NCI-H2196 treated with DMSO at 0.1 percent for 48 hours (cell line): ENCODE data around the gene APBA1.

Experiments
- DNase-seq: peaks from one replicate; lab custom pipeline; 2025; ENCODE audit not compliant: unreplicated experiment; lab: John Stamatoyannopoulos, UW

APBA1 gene

DNA sequence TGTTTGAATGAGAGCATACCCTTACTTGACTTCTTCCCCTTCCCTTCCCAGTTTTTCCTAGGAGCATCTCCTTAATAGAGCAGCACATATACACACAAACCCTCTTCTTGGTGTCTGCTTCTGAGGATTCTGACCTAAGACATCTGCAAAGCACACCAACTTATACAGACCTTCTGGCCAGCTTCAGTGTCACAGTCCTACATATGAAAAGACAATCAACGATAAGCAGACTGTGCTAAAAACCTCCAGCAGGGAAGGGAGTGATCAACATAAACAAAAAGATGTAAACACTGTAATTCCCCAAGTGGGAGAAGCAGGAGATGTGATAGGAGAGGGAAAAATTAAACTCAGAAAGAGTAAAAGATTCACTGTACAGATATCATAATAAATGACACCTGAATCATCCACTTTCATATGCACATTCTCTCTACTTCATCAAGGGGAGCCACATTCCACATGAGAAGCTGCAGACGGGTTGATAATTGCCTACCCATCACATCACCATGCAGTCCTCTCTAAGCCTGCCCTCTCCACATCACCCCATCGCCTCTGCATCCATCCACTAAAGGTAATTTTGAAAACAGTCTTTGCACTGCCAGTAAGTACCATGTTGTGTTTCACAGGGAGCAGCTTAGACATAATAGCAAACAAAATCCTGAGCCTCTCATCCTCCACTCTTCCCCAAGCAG lies 13.0 kb downstream of the APBA1 start:
- no peak for DNase-seq

DNA sequence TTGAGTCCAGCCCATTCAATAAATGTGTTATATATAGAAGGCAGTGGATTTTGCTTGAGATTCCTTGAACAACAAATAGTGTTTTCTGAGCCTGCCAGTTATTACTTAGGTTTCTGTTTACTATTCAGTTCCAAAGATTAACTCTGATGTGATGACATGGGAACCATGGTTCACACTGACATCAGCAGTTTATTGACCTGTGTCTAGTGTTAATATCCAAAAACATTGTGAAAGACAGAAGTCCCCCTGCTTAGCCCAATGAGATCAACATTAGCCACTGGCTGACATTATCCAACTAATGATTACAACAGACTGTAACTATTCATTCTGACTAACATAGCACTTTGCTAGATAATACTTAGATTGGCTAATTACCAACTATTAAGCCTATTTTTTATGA lies 14.9 kb downstream of the APBA1 start:
- no peak for DNase-seq

DNA sequence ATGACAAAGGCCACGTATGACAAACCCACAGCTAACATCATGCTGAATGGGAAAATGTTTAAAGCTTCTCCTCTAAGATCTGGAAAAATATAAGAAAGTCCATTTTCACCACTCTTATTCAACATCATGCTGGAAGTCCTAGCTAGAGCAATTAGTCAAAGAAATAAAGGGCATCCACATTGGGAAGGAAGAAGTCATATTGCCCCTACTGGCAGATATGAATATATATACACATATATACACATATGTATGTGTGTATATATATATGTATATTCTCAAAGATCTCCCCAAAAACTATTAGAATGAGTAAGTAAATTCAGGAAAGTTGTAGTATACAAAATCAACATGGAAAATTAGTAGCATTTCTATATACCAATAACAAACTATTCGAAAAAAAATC lies 17.1 kb downstream of the APBA1 start:
- no peak for DNase-seq

DNA sequence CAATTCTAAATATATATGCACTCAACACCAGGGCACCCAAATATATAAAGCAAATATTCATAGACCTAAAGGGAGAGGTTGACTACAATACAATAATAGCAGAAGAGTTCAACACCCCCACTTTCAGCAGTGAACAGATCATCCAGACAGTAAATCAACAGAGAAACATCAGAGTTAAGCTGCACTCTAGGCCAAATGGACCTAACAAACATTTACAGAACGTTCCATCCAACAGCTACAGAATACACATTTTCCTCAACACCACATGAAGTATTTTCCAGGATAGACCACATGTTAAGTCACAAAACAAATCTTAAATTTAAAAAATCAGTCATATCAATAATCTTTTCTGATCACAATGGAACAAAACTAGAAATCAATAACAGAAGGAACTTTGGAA lies 18.9 kb downstream of the APBA1 start:
- no peak for DNase-seq

DNA sequence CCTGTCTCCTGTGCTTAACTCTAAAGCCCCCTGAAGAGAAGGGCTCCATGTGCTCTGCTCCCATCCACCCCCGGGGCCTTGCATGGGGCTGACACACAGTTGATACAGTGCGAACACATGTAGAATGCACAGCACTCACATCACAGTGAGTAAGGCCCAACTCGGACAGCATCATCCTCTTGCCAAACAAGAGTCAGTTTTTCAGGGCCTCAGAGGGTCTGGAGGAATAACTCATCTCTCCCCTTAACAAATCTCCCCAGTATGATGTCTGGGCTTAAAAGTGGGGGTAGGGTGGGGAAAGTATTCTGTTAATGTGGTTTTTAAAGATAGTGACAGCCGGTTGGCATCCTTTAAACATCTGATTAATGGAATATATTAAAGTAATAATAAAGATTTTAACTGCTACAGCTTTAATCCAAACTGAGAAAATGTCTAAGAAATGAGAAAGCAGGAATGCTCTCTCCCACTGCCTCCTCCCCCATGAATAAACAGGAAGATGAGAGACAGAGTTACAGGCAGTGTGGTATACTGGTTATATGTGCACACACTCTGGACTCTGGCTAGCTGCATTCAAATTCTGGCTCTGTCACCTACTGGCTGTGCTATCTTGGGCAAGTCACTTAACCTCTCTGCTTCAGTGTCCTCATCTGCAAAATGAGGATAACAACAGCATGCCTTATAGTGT lies 22.5 kb downstream of the APBA1 start:
- DNase-seq = no peak

DNA sequence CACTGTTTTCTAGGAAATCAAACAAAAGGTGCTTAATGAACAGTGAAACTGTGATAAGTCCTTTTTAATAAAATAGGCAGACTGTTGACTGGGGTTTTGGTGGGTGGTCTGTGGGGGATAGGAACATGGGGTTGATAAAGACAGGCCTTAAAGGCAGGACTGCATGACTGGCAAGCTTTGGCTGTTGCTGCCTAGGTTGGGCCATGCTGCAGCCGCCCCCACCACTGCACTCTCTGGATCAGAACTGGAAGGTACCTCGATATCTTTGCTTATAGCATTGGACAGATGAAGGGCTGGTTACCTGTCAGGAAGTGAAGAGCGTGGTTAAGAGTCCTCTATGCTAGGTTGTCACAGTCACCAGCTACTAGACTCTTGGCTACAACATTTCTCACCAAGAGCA lies 24.4 kb downstream of the APBA1 start:
- no peak for DNase-seq

DNA sequence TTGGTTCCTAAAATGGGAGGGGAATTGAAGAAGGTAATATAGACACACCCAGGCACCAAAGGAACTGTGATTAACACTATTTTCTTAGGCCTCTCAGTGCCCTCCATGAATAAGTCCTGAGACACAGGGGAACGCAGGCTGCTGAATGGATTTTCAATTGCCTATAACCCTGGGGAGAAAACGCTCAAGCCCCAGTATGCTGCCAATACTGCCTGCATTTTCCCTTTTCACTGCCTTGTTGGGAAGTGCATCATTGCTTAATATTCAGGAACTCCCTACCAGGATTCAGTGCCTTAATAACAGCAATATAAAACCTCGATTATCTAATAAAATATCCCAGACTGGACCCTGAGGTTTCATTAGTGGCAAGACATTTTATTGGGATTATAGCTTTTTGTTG lies 25.4 kb downstream of the APBA1 start:
- DNase-seq = no peak

DNA sequence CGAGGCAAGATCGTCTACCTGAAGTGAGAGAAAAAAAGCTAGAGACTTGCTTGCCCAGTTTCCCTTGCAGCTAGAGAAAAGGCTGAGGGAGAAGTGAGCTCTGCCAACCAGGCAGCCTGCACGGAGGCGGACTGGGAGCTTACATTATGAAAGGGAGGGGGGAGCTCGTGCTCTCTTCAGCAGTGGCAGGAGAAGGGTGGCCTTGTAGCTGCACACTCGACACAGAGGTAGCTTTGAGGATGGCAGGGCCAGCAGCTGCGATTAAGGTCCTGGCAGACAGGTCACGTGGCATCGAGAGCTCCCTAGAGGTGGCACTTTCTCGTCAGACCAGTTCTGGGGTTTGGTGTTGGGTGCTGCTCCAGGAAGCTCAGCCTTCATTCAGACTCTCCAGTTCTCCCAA lies 26.7 kb downstream of the APBA1 start:
- peak; percentile 77 for DNase-seq

DNA sequence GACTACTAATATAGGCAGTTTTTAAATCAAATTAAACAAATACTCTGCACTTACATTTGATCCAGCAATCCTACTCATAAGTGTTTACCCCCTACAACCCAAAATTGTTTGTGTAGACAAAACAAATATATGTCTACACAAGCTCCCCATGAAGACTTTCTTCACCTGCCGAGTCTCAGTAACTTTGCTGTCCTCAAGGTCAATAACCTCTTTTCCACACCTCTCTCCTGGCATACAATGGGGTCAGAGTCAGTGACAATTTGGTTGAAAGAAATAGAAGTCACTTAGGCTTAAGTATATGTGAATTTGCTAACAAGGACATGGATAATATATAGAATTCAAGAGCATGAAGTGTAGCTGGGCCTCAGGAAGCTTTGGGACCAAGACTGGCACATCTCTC lies 29.1 kb downstream of the APBA1 start:
- no peak for DNase-seq

DNA sequence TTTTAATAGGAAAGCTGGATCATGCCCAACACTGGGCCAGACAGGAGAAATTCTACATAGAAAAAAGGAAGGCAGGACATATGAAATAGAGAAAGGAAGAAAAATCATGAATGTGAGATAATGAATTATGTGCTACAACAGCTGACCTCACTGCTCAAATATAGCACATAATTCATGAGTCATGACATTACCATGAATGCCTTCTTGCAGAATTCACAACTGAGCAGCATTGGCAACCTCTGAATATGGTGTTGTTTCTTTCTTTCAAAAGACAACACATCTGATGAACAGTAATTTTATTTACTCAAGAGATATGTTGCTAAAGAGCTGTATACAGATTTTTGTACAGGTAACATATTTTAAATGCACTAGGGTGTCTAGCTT lies 34.4 kb downstream of the APBA1 start:
- DNase-seq = no peak

DNA sequence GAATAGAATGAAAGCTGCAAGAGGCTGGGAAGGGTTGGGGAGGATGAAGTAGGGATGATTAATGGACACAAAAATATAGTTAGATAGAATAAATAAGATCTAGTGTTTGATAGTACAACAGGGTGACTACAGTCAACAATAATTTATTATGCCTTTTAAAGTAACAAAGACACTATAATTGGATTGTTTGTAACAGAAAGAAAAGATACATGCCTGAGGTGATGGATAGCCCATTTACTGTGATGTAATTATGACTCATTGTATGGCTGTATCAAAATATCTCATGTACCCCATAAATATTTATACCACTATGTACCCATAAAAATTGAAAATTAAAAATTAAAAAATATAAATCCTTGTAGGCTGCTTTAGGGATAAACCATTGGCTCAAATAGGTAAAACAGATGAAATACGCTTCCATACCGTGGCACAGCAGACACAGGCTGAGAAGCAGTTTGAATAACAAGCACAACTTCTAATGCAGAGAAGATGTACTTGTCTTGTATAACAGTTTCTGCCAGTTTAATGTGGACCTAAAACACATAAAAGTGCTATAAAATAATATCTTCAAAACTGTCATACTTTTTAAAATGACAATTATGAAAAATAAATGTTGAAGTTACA lies 34.9 kb downstream of the APBA1 start:
- no peak for DNase-seq

DNA sequence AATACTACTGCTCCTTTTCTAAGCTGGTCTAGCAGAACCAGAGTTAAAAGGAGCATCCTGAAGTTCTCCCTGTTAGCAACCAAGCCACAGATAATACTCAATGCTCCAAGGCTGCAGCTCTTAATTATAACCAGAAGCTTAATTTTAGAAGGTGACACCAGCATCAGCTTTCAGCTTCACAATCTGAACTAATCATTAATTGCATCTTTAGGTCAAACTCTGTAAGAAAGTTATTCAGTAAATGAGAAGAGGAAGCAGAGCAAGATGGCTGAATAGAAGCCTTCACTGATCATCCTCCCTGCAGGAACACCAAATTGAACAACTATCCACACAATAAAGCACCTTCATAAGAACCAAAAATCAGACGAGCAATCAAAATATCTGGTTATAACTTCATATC lies 38.5 kb downstream of the APBA1 start:
- DNase-seq = no peak

DNA sequence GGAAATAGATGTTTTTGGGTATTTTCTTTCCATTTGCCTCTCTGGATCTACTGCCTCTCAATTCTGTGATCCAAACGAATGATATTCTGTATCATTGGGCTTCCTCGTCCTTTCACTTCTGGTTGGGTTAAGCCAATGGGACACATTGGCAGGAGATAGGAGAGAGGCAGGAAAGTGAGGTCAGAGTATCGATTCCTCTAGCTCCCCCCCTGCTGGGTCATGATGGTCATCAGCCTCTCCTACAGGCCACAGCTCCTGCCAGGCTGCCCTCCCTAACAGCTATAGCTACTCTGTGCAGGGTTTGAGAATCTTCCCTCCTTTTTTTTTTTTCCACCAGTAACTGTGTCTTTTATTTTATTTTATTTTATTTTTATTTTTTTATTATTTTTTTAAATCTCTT lies 39.4 kb downstream of the APBA1 start:
- DNase-seq = no peak

DNA sequence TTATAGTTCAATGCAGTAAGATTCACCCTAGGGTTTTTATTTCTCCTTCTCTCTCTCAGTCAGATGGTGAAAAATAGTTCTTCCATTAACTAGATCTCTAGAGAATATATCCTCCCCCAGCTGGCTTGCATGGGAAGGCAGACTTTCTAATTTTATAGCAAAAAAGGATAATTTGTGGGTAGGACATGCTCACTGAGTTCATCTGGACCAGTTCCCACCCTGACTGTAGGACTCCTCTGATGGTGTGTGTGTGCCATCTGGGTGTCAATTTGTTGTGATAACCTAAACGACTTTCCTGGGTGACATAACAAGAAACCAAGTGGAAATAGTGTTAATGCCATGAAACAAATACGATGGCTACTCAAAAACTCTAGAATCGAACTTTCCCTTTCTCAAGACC lies 44.9 kb downstream of the APBA1 start:
- DNase-seq = no peak

DNA sequence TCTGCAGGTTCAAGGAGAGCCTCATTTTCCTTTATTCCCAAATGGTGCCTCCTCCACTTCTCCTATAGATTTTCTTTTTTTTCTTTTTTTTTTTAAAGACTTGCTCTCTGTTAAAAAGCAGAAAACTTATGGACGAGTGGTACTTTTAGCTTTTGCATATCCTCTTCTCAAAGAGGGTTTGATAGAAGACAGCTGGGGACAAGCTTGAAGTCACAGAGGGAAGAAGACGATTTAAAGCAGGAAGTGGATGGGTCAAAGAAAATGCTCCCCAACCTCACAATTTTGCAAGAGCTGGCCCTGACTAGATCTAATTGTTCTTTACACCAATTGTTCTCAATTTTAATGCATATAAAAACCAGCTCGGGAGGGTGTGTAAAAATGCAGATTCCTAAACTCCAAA lies 48.9 kb downstream of the APBA1 start:
- no peak for DNase-seq

DNA sequence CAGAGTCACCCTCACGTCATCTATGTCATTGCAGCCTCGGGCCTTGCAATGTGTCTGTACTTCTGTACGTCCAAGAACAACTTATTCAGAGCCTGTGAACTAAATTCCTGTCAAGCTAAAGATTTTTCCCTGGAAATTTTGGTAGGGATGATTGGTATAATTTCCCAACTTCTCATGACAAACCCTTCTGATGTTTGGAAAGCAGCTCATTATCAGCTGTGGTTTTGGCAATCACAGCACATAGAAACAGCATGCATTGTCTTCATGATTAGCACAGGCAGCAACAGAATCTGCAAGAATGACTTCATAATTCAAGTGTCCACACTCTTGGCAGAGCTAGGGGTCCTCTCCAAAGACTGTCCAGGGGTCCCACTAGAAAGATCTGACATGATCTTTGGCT lies 49.5 kb downstream of the APBA1 start:
- no peak for DNase-seq

DNA sequence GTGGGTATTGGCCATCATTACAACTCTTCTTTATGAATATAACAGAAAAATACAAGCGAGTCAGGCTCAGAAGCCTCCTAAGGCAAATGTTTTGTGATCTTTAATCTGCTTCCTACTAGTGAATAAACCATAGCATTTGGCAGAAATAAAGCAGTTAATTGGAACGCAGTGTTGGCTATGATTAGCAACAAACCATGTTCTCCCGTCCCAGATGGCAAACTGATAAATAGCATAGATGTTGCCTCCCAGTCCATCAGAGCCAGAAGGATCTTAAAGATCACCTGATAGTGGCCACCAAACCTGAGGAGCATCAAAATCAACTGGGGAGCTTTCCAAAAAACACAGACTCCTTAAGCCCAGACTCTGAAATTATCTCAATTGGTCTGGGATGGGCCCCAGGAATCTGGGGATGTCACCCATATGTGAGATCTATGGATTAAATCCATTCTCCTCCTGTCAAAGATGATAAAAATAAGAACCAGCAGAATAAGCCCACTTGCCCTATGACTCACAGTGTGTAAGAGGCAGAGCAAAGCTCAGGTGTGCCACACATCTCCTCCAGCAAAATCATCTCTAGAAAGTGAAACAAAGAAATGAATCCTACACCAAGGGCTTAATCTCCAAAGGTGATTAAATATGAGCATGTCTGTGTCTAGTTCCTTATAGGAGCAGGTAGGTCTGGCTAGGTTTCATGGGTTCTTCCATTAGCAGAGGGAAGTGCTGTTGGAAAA lies 50.3 kb downstream of the APBA1 start:
- DNase-seq = no peak

DNA sequence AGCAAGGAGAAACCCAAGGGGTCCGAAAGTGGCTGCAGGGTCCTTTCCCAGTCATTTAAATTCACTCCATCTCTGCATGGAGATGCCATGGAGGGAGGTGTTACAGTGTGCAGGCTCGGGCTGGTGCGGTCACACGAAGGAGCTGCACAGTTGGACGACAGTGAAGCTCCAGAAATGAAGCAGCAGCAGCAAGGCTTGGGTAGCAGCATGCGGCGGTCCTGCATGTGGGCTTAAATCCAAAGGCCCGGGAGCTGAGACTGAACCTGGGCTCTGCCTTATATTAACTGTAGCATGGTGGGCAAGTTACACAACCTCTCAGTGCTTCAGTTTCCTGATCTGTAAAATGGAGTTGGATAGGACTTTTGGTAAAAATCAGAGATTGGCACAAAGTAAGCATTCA lies 51.4 kb downstream of the APBA1 start:
- no peak for DNase-seq

DNA sequence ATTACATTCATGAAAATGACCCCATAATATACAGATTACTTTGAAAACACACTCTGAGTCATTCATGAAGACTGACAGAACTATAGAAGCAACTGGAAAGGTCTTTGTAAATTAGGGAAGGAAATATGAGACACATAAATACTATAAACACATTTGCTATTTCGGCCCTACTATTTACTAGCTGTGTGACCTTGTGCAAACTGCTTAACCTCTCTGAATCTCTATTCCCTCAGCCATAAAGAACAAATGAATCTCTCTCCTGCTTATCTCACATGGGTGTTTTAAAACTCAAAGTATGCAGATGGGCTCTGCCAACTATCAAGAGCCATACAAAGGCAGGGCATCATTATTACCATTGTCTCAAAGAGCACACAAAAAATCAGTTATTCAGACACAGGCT lies 52.9 kb downstream of the APBA1 start:
- DNase-seq = no peak

DNA sequence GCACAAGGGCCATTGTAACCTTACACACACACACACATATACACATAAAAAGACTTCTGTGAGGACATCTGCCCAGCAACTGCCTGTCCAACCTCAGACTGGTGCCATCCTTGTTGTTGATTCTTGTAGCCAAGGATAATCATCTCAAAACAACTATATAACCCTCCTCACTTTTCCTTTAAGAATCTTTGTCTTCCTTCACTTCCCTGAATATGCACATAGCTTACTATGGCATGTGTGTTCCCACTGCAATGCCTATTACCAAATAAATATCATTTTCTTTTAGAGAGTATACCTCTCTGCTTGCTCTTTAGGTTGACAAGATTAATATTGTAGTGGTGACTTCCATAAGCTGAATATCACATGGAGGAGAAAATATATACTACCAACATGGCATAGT lies 55.2 kb downstream of the APBA1 start:
- DNase-seq = no peak

DNA sequence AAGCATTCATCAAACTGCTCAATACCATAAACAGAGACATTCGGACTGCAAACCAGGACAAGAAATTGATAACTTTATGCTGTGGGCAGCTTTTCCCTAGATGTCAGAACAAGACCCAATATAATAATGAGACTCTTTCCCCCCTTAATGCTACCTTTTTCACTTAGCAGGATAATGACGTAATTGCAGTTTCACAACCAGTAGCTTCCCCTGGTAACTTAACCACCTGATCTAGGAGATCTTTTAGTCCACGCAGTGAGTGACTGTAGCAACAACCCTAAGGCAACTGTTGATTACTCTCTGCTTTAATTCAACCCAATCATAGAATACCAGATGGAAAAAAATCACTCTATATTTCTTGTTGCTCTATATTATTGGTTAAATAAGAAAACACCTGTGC lies 56.3 kb downstream of the APBA1 start:
- DNase-seq = no peak

DNA sequence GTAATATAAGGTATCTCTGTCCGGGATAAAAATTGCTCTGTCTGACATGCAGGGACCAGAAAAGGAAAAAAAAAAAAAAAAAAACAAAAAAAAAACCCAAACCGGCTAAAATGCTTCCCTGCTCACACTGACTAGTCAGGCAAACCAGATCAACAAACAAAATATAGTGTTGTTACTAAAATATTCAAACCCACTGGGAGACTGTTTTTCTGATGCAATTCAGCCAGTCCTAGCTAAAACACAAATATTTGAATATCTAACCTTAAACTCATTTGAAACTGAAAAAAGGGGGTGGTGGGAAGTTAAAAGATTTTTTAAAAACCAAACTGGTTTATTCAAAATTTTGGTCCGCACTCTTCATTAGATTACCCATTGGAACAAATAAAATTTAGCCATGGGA lies 61.0 kb downstream of the APBA1 start:
- DNase-seq = no peak
